ENCODE measurements around the gene SMAP2.
"Not testable (repeated sequence)": the region's sequence is repeated elsewhere in the genome, so short reads cannot be mapped to it uniquely, and the experiment has no call there.

Gene SMAP2

GRCh38 chr1:40373323-40374283, at the start of gene SMAP2:
Gene SMAP2, plus strand, starts transcription at chr1:40373727. Its CDS starts 394 bp downstream, at chr1:40374121.
- peak; percentile 92 for DNase-seq

- not testable (repeated sequence) for DNase-seq
Observed at GRCh38 chr1:40331403-40331802, 42.1 kb upstream of the SMAP2 start.

- no peak for DNase-seq
Observed at GRCh38 chr1:40332695-40333094, 40.8 kb upstream of the SMAP2 start.

- no peak for DNase-seq
Observed at GRCh38 chr1:40337443-40337842, 36.1 kb upstream of the SMAP2 start.

GRCh38 chr1:40338745-40339419, 34.6 kb upstream of the SMAP2 start:
- peak; percentile 72 for DNase-seq

- DNase-seq = peak; percentile 53
Observed at GRCh38 chr1:40339420-40340323, 33.9 kb upstream of the SMAP2 start.

GRCh38 chr1:40341491-40342380, 31.8 kb upstream of the SMAP2 start:
- DNase-seq = no peak

- not testable (repeated sequence) for DNase-seq
Observed at GRCh38 chr1:40342381-40342717, 31.2 kb upstream of the SMAP2 start.

GRCh38 chr1:40344597-40344996, 28.9 kb upstream of the SMAP2 start:
- DNase-seq = no peak

- DNase-seq = no peak
Observed at GRCh38 chr1:40350391-40350790, 23.1 kb upstream of the SMAP2 start.

GRCh38 chr1:40351124-40351523, 22.4 kb upstream of the SMAP2 start:
- no peak for DNase-seq

- DNase-seq = no peak
Observed at GRCh38 chr1:40352126-40352525, 21.4 kb upstream of the SMAP2 start.

- DNase-seq = no peak
Observed at GRCh38 chr1:40353082-40353481, 20.4 kb upstream of the SMAP2 start.

GRCh38 chr1:40357625-40358024, 15.9 kb upstream of the SMAP2 start:
- no peak for DNase-seq

GRCh38 chr1:40360631-40361030, 12.9 kb upstream of the SMAP2 start:
- DNase-seq = no peak

- no peak for DNase-seq
Observed at GRCh38 chr1:40361201-40361600, 12.3 kb upstream of the SMAP2 start.

GRCh38 chr1:40361637-40362036, 11.9 kb upstream of the SMAP2 start:
- no peak for DNase-seq

- no peak for DNase-seq
Observed at GRCh38 chr1:40362199-40362598, 11.3 kb upstream of the SMAP2 start.

GRCh38 chr1:40362699-40363098, 10.8 kb upstream of the SMAP2 start:
- no peak for DNase-seq

GRCh38 chr1:40363721-40364120, 9.8 kb upstream of the SMAP2 start:
- DNase-seq = no peak

GRCh38 chr1:40371707-40372258, 1.7 kb upstream of the SMAP2 start:
- no peak for DNase-seq

Measured in NCI-H2171 treated with DMSO at 0.1 percent for 48 hours (cell line).